A673 (cell line): ENCODE results near the gene GBE1.

ENCODE experiments used
- EZH2 ChIP-seq: fragments of 200-600 bp; sonication (generic); IDR thresholded peaks from 2 replicates; pipeline ENCODE4 v1.6.1; 2017; ENCODE audit warnings: borderline replicate concordance, low read depth, mild to moderate bottlenecking, mixed read lengths, antibody characterized with exemption, low read length; ENCODE audit not compliant: poor library complexity, severe bottlenecking
- TF ChIP-seq, protein P1 (sequence below): fragments of 300-800, 200-600 bp; sonication (generic); conservative IDR thresholded peaks from 2 replicates; pipeline ENCODE4 v1.5.1; 2017; ENCODE audit warnings: low read depth, mild to moderate bottlenecking, antibody characterized with exemption, low read length, moderate library complexity, mixed read lengths

DNA sequence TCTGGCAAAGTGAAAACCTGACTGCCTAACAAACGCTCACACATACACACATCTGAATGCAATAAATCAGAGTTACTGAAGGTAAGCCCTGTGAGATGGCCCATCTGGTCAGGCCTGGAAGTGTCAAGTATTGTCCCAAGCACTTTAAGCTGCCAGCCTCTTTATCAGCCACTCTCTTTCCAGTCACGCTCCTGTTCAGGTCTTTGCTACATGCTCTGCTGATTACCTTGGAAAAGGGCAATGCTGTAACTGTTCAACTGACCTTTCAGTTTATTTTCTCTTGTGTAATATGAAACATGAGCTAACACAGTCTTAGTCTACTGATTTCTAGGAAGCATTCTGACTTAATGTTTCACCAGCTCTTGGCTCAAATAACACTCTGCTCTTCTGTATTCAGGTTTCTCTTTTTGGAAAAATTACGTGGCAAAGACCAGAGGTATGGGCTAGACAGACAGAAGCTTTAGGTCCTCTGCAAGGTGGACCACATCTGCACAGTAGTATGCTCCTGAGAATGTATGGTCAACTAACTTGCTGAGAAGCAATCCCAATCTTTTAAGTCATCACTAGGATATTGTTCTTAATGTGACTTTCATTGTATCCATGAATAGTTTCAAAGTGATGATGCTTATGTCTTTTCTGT lies 44.5 kb downstream of the GBE1 start:
- TF ChIP-seq, protein P1, sequence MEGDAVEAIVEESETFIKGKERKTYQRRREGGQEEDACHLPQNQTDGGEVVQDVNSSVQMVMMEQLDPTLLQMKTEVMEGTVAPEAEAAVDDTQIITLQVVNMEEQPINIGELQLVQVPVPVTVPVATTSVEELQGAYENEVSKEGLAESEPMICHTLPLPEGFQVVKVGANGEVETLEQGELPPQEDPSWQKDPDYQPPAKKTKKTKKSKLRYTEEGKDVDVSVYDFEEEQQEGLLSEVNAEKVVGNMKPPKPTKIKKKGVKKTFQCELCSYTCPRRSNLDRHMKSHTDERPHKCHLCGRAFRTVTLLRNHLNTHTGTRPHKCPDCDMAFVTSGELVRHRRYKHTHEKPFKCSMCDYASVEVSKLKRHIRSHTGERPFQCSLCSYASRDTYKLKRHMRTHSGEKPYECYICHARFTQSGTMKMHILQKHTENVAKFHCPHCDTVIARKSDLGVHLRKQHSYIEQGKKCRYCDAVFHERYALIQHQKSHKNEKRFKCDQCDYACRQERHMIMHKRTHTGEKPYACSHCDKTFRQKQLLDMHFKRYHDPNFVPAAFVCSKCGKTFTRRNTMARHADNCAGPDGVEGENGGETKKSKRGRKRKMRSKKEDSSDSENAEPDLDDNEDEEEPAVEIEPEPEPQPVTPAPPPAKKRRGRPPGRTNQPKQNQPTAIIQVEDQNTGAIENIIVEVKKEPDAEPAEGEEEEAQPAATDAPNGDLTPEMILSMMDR, result no peak
- no peak for TF ChIP-seq EZH2
